SU-DHL-6 (cell line): ENCODE measurements around the gene MRC1.

Experiments
- CTCF ChIP-seq: fragments of 200-600 bp; sonication (generic); IDR thresholded peaks from one replicate; pipeline ENCODE4 v1.5.1; 2017; ENCODE audit warnings: antibody characterized with exemption, mild to moderate bottlenecking, low read length, moderate library complexity; ENCODE audit not compliant: insufficient read depth, poor library complexity, severe bottlenecking
- EZH2phosphoT487 ChIP-seq: fragments of 200-600 bp; sonication (generic), shearing (Covaris generic); conservative IDR thresholded peaks from 2 replicates; pipeline ENCODE4 v1.6.1; 2018; ENCODE audit warnings: mild to moderate bottlenecking, antibody characterized with exemption, low read length, moderate library complexity, mixed read lengths

- TF ChIP-seq CTCF, result no peak
- no peak for TF ChIP-seq EZH2phosphoT487
Observed at GRCh38 chr10:17821893-17822292, 12.7 kb downstream of the MRC1 start.
